ENCODE data around the gene KCNE1. TPM values are rescaled to one million over a fixed set of nuclear protein-coding genes. Genes with fewer than 3 reads are reported as not detected.
A peak's percentile ranks its signal among the peaks of the same experiment; 100 is the strongest.

The KCNE1 gene
- total and polyA plus RNA-seq, 2 of the 4 experiments (the other 2 are of a cell fraction): 0.46 to 0.90 TPM

DNA sequence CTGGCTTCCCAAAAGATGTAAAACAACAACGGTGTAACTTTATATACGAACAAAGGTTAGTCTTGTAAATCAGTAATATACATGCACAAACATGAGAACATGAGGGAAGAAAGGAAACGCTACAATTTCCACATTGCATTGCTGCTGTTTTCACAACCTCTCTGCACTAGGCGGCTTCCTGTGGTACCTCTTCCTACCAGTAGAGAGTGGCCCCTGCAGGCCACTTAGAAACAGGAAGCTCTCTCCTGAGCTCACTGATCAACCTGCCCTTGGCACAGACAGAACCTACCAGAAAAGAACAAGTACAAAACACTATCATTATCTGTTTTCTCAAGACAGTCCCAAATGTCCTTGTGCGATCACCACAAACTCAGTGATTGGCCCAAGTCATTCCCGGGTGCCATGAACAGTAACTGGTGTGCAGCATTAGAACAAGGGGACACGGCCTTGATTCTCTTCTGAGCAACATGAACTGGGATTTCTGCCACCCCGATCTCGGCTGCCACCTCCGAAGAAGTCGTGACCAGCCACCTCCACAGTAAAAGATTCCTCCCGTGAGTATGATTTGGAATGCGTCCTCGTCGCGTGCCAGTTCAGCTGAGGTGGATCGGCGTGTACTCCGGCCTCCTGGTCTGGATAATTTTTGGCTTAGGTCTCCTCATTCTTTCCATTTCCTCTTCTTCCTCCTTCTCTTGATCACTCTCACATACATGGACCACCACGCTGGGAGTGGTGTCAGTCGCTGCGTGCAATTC, 5.7 kb upstream of the KCNE1 start:
- Histone ChIP-seq H3K18ac (ENCODE audit: low read depth, low read length) (no peak overlapping the region), H2BK5ac (ENCODE audit: low read depth, low read length, poor library complexity, severe bottlenecking) (peak overlapping the region; percentile 29), H3K9me3 (ENCODE audit: control insufficient read depth, insufficient read depth, low read length) (no peaks in the 10 kb centered on the region), H2AFZ (replicated peaks; ENCODE audit: low read length, poor library complexity) (no peak overlapping the region), H3K4ac (ENCODE audit: low read depth, low read length) (no peak overlapping the region), H3K27me3 (ENCODE audit: control insufficient read depth, insufficient read depth, low read length) (no peaks in the 10 kb centered on the region), H4K91ac (ENCODE audit: insufficient read depth, low read depth, low read length) (no peak overlapping the region), H4K5ac (ENCODE audit: low read depth, low read length) (no peak overlapping the region), H3K14ac (replicated peaks; ENCODE audit: low read depth, low read length) (no peak overlapping the region), H3K4me1 (ENCODE audit: control insufficient read depth, insufficient read depth, low read length) (peaks cover 9% of the 10 kb centered on the region), H3K4me3 (ENCODE audit: insufficient read depth, low read depth, low read length) (no peak overlapping the region), H4K20me1 (ENCODE audit: insufficient read depth, low read length) (peaks cover 47% of the 10 kb centered on the region), H2AK9ac (replicated peaks; ENCODE audit: low read depth, low read length, poor library complexity) (no peak overlapping the region), H3K9ac (ENCODE audit: low read depth, low read length) (no peak overlapping the region), H3K79me1 (ENCODE audit: low read depth in 1 of 2, low read length in 2 of 2) (peaks cover 20 to 46% of the 10 kb centered on the region in 2 experiments), H4K8ac (ENCODE audit: low read depth in 2 of 2, low read length in 2 of 2) (no peak overlapping the region), H2BK20ac (ENCODE audit: low read depth, low read length) (no peak overlapping the region), H3K36me3 (ENCODE audit: control insufficient read depth, insufficient read depth, low read length) (peaks cover 51% of the 10 kb centered on the region), H3K4me2 (ENCODE audit: low read depth, low read length) (no peak overlapping the region), H3K27ac (ENCODE audit: insufficient read depth, low read length) (no peak overlapping the region), H2BK120ac (ENCODE audit: low read depth, low read length) (no peak overlapping the region), H3K9me1 (ENCODE audit: insufficient read depth, low read length) (peaks cover 19% of the 10 kb centered on the region), H3K56ac (ENCODE audit: extremely low read depth, insufficient read depth, low read length) (no peak overlapping the region), H2BK15ac (ENCODE audit: low read depth, low read length) (no peak overlapping the region), H2AK5ac (ENCODE audit: low read depth, low read length) (no peak overlapping the region), H3K23ac (ENCODE audit: low read depth, low read length) (no peak overlapping the region)
- ATAC-seq (ENCODE audit: low read depth) (no peak), DNase-seq (no peak)
- intact Hi-C loops (cut with micrococcal nuclease) (no loop called here), dilution Hi-C loops (cut with HindIII; ENCODE audit: low sequenced_read_pairs, unreplicated experiment) (no loop called here), in situ Hi-C loops (cut with MboI; ENCODE audit: low sequenced_read_pairs) (no loop called here)
- TF ChIP-seq CEBPB (IDR thresholded peaks at IDR 0.05; ENCODE audit: low read depth, low read length): no peak
- no peak for TF ChIP-seq MAZ (IDR thresholded peaks at IDR 0.05; ENCODE audit: borderline replicate concordance, low read depth, low read length)
- TF ChIP-seq RCOR1 (IDR thresholded peaks at IDR 0.05; ENCODE audit: insufficient replicate concordance, low read length): no peak
- TF ChIP-seq NFE2L2 (IDR thresholded peaks at IDR 0.05; ENCODE audit: low read depth, low read length): no peak
- no peak for TF ChIP-seq CHD1 (IDR thresholded peaks at IDR 0.05; ENCODE audit: low read depth, low read length)
- TF ChIP-seq MAFK (IDR thresholded peaks at IDR 0.05; ENCODE audit: low read depth, low read length): no peak
- TF ChIP-seq RAD21 (IDR thresholded peaks at IDR 0.05; ENCODE audit: low read length): peak; percentile 35
- no peak for TF ChIP-seq POLR2A (IDR thresholded peaks at IDR 0.05; ENCODE audit: low read depth, low read length)
- TF ChIP-seq, protein P1, sequence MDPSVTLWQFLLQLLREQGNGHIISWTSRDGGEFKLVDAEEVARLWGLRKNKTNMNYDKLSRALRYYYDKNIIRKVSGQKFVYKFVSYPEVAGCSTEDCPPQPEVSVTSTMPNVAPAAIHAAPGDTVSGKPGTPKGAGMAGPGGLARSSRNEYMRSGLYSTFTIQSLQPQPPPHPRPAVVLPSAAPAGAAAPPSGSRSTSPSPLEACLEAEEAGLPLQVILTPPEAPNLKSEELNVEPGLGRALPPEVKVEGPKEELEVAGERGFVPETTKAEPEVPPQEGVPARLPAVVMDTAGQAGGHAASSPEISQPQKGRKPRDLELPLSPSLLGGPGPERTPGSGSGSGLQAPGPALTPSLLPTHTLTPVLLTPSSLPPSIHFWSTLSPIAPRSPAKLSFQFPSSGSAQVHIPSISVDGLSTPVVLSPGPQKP (IDR thresholded peaks at IDR 0.05; ENCODE audit: borderline replicate concordance, low read depth, low read length): no peak
- no peak for TF ChIP-seq BHLHE40 (IDR thresholded peaks at IDR 0.05; ENCODE audit: low read depth, low read length)
- TF ChIP-seq, protein P2, sequence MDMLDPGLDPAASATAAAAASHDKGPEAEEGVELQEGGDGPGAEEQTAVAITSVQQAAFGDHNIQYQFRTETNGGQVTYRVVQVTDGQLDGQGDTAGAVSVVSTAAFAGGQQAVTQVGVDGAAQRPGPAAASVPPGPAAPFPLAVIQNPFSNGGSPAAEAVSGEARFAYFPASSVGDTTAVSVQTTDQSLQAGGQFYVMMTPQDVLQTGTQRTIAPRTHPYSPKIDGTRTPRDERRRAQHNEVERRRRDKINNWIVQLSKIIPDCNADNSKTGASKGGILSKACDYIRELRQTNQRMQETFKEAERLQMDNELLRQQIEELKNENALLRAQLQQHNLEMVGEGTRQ (IDR thresholded peaks at IDR 0.05; ENCODE audit: low read depth, low read length): no peak
- TF ChIP-seq RFX5 (IDR thresholded peaks at IDR 0.05; ENCODE audit: low read depth, low read length): no peak
- TF ChIP-seq CTCF (conservative IDR thresholded peaks at IDR 0.05; ENCODE audit: low read depth, low read length): 0 out of 2 replicates have a peak, but pooled peaks have one; percentile 19
- POLR2A ChIA-PET (ENCODE audit: unreplicated experiment): interaction anchor here (0.8 kb wide), 1 partner anchor 9 kb away, joined by 3 read pairs; no protein-coding TSS in a partner anchor
- no TSS peak for BruUV-seq (replicated peaks)
- 94% methylated on average over 12 of the region's 22 CpGs; no CpG with 5 or more reads in 1 of the 2 experiments for WGBS, 2 experiments (ENCODE audit: extremely low coverage in 2 of 2, insufficient read length in 1 of 2)
- CTCF ChIA-PET: no interaction called here
